Fibroblast of lung (primary cell): ENCODE results near the gene WNT3A.

Experiments used
- EZH2 ChIP-seq: IDR thresholded peaks from 2 replicates; pipeline ENCODE4 v1.5.1; 2012; ENCODE audit warnings: low read length, control low read depth, mild to moderate bottlenecking; ENCODE audit errors: missing control alignments
- TF ChIP-seq, protein P1 (sequence below), 2 donors: IDR thresholded peaks in 1 of 2; conservative IDR thresholded peaks in 1 of 2; 1 replicate in 1 of 2; 2 replicates in 1 of 2; pipeline ENCODE4 v1.5.1; 2011 to 2012; ENCODE audit warnings: low read length in 2 of 2, control low read depth in 1 of 2, inconsistent platforms in 1 of 2, low read depth in 1 of 2, mild to moderate bottlenecking in 1 of 2

DNA sequence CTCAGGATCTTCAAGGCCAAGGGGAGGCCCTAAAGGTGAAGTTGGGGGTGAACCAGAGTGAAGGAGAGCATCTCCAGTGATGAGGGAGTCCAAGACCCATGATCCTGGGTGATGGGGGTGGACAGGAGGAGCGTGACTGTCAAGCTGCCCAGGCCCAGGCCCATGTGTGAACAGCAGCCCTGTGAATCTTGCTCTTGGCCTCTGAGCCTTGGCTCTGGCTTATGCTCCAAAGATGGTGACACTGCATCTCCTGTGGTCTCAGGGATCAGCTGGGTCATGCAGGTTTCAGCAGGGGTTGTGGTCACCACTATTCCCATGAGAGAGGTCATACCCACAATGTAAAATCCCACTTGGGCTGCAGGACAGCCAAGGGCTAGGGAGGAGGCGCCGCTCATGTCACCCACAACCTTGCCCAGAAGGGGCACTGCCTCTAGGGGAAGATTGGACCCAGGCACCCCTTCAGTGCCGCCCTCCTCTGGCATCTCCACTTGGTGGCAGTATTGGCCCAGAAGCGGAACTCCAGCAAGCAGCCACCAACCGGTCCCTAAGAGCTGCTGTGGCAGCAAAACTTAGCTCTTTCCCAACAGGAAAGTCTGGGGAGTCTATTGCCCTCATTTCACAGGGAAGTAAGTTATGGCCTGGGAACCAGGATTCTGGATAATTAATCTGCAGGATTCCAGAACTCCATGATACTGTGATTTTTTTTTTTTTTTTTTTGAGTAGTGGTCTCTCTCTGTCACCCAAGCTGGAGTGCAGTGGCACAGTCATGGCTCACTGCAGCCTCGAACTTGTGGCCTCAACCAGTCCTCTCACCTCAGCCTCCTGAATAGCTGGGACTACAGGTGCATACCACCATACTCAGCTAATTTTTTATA lies 7.5 kb upstream of the WNT3A start:
- TF ChIP-seq, protein P1, sequence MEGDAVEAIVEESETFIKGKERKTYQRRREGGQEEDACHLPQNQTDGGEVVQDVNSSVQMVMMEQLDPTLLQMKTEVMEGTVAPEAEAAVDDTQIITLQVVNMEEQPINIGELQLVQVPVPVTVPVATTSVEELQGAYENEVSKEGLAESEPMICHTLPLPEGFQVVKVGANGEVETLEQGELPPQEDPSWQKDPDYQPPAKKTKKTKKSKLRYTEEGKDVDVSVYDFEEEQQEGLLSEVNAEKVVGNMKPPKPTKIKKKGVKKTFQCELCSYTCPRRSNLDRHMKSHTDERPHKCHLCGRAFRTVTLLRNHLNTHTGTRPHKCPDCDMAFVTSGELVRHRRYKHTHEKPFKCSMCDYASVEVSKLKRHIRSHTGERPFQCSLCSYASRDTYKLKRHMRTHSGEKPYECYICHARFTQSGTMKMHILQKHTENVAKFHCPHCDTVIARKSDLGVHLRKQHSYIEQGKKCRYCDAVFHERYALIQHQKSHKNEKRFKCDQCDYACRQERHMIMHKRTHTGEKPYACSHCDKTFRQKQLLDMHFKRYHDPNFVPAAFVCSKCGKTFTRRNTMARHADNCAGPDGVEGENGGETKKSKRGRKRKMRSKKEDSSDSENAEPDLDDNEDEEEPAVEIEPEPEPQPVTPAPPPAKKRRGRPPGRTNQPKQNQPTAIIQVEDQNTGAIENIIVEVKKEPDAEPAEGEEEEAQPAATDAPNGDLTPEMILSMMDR (conservative IDR thresholded peaks at IDR 0.05 in 1 of 2, IDR thresholded peaks at IDR 0.05 in 1 of 2; ENCODE audit: low read depth in 1 of 2, low read length in 2 of 2), result peak; percentile 53 to 65
- no peak for TF ChIP-seq EZH2
